DMS153 treated with DMSO at 0.1 percent for 48 hours (cell line): Measurements from ENCODE around the gene TMEM134.
"Not testable (repeated sequence)": the region's sequence is repeated elsewhere in the genome, so short reads cannot be mapped to it uniquely, and the experiment has no call there.

Source experiments
- DNase-seq: peaks from one replicate; lab custom pipeline; 2025; ENCODE audit not compliant: unreplicated experiment; lab: John Stamatoyannopoulos, UW

Gene TMEM134

DNA sequence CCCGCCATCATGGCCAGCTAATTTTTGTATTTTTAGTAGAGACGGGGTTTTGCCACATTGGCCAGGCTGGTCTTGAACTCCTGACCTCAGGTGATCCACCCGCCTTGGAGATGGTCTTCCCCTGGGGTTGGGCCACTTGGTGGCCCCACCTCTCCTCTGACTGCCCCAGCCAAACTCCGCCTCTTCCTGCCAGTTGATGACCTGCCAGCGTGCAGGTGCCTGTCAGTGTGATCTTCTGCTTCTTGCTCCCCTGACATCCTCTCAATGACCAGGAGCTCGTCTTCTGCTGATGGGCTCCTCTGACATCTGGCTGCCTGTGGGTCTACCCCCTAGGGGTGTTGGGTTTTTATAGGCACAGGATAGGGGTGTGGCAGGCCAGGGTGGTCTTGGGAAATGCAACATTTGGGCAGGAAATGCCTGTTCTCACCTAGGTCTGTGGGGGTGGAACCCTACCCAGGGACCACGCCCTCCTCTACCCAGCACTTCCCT, 16.9 kb upstream of the TMEM134 start:
- not testable (repeated sequence) for DNase-seq

DNA sequence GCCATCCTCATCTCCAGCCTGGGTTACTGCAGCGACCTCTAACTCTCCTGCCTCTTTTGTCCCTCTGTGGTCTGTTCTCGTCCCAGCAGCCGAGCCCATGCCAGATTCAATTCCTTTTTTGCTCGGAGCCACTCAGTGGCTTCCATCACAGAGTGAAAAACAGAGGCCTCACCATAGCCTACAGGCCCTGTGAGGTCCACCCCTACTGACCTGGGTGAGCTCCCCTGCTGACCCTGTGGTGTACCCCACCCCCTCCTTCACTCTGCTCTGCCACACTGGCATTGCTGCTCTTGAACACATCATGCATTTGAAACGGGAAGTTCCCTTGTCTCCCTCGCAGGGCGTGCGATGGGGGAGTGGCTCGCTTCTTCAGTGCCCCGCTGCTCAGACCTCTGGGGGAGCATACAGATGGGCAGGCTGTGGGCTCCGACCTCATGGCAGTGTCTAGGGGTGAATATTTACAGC, 15.8 kb upstream of the TMEM134 start:
- DNase-seq, result no peak

DNA sequence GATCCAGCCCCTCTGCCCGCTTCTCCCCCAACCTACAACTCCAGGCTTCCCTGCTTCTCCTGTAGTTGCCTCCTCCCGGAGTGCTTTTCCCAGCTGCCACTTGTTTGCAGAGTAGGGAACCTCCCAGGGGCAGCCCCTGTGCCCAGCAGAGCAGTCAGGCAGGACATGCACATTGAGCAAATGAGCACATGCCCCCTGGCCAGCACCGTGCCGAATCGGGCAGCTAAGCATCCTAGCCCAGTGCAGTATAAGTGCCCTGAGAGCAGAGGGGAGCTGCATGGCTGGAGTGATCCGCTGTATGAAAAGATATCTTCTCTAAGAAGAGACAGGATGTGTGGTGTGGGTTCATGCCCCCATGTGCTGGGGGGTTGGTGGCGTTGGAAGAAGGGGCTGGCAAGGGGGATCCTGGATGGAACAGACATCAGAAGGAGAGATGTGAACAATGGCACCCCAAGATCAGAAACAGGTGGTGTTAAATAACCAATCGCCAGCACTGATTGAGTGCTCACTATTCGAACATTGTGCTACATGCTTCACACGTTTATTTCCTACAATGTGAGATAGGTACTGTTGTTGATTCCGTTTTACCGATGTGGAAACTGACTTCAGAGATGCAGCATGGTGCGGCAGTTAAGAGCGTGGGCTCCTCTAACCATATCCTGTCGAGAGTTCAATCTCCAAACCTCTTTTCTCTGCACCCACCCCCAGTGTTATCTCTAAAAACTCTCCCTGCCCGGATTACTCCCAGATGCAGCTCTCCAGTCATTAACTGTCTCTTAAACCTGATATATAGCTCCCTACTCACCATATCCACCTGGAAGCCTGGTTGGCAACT, 15.0 kb upstream of the TMEM134 start:
- DNase-seq, result no peak

DNA sequence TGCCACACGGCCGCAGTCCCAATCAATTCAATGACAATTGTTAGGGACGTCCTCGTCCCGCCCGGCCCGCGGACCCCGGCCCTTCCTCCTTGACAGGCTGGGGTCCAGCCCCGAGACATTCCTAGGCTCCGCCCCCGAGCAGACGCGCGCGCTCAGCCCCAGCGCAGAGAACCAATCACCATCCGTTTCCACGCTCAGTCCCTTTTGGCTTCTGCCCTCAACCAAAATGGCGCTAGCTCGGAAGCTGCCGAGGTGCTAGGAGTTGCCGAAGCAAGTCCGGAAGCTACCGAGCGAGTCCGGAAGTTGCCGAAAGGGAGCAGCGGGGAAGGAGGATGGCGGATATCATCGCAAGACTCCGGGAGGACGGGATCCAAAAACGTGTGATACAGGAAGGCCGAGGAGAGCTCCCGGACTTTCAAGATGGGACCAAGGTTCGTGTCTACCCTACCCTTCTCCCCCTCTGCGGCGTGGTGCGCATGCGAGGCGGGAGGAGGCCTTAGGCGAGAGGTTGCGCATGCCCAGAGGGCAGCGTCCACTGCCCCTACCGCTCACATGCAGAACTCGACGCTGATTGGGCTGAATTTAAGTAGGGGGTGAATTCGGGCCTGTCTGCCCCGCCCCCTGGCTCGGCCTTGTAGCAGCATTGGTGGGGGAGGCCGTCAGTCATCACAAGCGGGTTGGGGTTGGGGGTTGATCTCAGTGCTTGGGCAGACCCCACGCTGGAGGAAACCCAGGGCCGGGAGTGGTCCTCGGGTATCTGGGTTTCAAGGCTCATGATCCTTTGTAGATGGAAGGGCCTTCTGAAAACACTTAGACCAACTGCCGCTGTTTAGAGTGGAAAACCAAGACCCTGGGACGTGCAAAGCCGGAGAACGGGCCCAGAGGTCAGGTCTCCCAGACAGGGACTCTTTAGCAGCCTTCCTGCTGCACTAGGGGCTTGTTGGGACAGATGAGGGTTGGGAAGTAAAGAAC, 14.1 kb upstream of the TMEM134 start, which contains the start of gene AIP:
TSS of gene AIP (plus strand) at position 200 of the 972 bp plus-strand sequence. CDS start at position 333, 133 bp downstream.
- peak; percentile 98 for DNase-seq

DNA sequence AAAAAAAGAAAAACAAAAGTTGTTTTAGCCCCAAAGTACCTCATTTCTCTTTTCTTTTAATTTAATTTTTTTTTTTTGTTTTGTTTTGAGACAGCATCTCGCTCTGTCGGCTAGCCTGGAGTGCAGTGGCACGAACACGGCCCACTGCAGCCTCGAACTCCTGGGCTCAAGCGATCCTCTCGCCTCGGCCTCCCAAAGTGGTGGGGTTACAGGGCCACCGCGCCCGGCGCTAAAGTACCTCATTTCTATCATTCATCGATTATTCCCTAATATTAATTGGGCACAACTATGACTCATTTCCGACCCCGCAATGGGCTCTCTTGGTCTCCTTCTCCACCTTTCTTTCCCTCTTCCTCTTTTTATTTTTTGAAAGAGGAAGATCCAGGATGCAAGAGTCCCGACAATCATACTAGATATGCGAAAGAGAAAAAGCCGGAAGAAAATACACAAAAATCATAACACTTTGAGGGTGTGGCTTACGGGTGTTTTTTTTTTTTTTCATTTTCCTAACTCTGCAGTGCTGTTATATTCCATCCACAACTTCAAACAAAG, 13.3 kb upstream of the TMEM134 start:
- DNase-seq, result no peak

DNA sequence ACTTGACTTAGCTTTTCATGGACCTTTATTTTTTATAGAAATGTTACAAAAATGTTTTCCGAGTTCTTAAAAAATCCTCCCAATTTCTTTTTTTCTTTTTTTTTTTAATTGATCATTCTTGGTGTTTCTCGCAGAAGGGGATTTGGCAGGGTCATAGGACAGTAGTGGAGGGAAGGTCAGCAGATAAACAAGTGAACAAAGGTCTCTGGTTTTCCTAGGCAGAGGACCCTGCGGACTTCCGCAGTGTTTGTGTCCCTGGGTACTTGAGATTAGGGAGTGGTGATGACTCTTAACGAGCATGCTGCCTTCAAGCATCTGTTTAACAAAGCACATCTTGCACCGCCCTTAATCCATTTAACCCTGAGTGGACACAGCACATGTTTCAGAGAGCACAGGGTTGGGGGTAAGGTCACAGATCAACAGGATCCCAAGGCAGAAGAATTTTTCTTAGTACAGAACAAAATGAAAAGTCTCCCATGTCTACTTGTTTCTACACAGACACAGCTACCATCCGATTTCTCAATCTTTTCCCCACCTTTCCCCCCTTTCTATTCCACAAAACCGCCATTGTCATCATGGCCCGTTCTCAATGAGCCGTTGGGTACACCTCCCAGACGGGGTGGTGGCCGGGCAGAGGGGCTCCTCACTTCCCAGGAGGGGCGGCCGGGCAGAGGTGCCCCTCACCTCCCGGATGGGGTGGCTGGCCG, 8.4 kb upstream of the TMEM134 start:
- DNase-seq, result not testable (repeated sequence)

DNA sequence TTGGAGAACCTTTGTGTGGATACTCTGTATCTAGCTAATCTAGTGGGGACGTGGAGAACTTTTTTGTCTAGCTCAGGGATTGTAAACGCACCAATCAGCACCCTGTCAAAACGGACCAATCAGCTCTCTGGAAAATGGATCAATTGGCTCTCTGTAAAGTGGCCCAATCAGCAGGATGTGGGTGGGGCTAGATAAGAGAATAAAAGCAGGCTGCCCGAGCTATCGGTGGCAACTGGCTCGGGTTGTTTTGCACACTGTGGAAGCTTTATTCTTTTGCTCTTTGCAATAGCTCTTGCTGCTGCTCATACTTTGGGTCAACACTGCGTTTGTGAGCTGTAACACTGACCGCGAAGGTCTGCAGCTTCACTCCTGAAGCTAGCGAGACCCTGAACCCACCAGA, 7.6 kb upstream of the TMEM134 start:
- not testable (repeated sequence) for DNase-seq

DNA sequence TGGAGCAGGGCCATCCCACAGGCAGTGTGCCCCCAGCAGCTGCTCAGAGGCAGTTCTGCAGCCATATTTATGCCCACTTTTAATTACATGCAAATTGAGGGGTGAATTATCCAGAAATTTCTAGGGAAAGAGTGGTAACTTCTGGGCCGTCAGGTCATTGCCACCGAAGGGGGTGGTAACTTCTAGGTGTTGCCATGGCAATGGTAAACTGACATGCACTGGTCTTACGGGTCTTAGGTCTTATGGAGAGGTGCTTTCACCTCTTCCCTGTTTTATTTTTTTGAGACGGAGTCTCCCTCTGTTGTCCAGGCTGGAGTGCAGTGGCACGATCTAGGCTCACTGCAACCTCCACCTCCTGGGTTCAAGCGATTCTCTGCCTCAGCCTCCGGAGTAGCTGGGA, 3.8 kb upstream of the TMEM134 start:
- DNase-seq, result no peak

DNA sequence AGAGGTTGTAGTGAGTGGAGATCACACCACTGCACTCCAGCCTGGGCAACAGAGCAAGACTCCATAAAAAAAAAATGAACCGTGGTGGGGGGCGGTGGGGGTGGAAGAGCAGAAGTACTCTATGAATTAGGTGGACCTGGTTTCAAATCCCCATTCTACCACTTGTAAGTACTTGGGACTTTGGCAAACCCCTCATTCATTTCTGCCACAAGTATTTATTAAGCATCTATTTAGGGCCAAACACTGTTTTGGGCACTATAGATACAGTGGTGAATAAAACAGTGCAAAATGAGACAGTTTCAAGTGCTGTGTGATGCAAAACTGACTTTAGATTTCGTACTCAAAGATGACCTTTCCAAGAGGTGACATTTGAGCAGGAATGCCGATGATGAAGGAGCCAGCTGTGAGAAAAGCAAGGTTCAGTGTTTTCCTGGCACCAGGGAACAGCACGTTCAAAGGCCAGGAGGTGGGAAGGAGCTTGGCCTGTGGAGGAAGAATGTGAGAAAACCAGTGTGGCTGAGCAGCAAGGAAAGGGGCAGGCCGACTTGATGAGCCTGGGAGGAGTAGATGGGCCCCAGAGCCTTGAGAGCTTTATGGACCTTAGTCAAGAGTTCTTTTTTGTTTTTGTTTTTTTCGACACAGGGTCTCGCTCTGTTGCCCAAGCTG, 1.4 kb upstream of the TMEM134 start:
- DNase-seq, result no peak

DNA sequence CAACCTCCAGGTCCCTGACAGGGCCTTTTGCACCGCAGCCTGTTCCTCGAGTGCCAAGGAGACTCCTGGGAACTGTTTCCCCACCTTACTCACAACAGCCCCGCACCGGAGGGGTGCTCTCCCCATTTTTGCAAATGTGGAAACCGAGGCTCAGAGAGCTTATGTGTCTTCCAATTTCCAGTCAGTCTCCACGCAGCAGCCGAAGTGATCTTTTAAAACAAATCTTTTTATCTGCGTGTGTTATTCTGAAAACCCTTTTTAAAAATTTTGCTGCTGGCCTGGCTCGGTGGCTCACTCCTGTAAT, 409 bp upstream of the TMEM134 start:
- DNase-seq, result no peak

DNA sequence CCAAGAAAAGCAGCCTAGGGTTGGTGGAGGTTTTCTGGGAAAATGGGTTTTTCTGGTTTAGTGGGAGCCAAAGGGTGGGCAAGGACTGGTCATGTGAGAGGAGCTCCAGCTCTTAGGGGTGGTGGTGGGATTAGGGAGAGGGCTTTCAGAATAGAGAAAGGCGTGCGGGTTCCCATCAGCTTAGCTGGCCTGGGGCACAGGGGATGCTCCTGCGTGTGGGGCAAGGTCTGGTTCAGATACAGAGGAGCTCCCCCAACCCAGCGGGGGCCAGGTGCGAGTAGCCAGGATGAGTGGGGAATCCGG, 644 bp downstream of the TMEM134 start:
- no peak for DNase-seq

DNA sequence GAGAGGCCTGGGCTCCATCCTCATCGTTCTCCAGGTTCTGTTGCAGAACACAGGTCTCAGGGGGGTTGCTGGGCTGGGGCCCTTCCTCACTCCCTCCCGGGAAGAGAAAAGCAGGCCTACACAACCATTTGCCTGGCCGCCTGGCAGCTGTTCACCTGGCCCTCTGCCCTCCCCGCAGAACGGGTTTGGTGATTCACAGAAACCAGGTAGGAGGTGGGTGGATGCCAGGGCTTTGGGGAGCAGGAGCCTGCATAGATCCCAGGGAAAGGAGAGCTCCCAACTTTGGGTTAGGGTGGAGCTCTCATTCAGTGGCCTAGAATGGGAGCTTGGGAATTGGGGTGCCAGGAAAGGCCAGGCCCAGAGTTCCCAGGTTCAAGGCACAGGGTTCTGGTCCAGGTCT, 995 bp downstream of the TMEM134 start:
- no peak for DNase-seq

DNA sequence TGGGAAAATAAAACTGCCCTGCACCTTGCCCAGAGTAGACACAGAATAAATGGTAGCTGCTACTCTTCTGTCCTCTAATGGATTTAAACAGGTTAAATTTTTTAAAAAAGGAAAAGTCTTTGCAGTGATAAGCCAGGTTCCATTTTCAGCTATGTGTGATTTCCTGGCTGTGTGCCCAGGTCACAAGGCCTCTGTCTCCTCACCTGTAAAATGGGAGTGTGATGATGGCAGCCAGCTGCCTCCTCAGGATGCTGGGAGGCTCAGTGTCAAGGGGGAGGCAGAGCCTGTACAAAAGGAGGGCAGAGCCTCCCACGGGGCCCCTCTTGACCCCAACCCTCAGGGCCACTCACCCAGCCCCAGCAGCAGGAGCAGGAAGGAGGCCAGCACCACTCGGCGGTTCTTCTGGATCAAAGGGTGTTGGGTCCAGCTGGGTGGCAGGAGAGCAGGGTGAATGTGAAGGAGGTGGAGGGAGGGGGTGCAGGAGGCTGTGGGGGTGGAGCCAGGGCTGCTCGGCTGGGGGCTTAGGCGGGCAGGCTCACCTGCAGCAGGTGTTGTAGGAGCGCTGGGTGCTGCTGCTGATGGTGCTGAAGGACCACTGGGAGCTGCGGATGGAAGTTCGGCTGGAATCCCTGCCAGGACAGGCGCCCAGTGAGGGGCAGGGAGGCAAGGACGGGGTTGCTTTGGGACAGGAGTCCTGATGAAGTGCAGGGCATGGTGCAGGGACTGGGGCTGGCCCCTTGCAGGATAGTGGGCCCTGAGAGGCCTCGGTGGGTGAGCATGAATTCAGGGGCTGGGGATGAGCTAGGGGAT, 1.9 kb downstream of the TMEM134 start:
- DNase-seq, result no peak

DNA sequence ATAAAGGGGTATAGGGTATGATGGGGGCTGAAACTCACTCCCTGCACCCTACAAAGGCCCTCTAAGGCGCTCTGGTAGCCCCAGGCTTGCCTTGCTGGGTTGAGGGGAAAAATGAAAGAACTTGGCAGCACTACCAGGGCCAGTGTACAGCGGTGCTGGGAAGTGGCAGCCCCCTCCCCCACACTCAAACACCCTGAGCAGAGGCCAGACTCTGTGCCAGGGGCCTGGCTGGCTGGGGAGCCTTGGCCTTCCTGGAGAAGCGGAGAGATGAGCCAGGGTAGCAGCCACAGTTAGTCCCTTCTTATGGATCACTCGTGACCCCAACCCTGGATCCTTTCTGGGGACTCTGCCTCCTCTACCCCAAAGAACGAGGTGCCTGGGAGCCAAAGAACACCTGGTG, 2.7 kb downstream of the TMEM134 start:
- DNase-seq, result no peak

DNA sequence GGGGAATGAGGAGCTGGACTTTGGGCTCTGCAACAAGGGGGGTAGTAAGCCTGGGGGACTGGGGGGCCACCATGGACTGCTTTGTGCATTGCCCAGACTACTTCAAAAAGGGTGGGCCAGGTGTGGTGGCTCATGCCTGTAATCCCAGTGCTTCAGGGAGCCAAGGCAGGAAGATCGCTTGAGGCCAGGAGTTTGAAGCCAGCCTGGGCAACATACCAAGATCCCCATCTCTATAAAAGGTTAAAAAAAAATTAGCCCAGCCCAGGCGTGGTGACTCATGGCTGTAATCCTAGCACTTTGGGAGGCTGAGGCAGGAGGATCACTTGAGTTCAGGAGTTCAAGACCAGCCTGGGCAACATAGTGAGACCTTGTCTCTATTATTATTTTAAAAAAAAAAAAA, 3.5 kb downstream of the TMEM134 start:
- not testable (repeated sequence) for DNase-seq

DNA sequence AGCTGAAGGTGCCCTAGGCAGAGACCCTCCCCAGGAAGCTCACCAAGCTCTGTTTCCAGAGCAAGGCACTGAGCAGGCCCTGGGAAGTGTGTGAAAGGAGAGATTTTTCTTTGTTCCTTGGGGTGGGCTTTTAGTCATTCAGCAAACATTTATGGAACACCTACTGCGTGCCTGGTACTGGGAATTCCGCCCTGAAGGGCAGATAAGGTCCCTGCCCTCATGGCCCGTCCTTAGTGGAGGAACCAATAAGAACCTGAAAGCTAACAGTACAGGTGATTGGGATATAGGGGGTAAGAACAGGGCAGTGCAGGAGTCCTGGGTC, 3.9 kb downstream of the TMEM134 start:
- no peak for DNase-seq

DNA sequence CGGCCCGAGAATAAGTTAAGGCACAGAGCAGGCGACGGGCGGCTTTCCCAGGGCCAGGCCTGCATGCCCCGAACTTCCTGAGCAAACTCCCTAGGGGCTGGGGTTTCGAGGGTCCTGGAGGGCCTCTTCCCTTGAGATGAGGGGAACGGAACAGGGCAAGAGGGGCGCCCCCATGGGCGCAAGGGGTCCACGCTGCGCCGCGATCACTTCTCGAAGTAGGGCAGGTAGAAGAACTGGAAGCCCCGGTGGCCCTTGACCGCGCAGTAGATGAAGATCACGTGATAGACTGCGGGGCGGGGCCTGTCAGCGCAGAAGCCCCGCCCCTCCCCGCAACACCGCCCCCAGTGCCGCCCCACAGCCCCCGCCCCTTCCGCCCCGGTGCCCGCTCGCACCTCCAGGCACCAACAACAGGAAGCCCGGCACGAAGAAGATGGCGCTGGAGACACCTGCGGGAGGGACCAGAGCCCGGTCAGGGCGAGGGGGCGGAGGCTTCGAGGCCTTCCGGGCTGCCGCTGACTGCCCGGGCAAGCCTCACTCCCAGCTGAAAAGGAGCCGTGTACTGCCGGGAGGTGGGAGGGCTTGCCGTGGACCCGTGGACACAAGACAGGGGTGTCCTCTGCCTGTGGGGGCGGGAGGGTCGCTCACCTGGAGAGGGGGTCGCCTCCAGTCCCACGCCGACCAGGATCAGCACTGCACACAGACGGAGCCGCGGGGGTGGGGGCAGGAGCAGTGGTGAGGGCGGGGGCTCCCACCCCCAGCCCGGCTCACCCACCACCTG, 4.5 kb downstream of the TMEM134 start:
- DNase-seq, result peak; percentile 84

DNA sequence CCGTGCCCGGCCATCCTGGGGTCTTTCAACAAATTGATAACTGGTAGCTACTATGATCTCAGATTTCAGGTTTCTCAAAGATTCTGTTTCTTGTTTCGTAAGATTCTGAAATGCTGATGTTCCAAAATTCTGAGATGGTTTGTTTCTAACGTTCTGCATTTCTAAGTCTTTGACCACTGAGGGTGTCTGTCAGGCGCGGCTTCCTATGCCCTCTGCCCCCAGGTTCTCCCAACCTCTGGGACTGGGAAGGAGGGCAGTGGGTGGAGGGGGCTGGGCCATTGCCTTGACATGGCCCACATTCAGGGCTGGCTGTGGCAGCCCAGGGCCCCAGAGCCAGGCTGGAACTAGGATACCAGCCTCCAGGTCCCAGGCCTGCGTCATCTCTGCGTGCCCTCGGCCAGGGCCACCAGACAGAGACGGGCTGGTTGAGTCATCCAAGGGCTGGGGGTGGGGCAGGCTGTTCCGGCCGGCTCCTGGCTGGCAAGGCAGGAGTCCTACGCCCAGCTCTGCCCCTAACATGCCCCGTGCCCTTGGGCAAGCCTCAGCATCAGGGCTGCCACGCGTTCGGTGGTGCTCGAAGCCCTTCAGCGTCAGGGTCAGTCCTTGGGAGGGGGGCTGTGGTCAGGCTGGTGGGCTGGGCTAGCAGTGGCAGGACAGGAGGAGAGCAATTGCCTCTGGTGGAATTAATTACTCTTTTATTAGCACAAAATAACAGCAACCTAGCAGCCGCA, 5.2 kb downstream of the TMEM134 start:
- DNase-seq, result no peak
